HG02870 (cell line): ENCODE measurements around the gene GRID1.
A peak's percentile ranks its signal among the peaks of the same experiment; 100 is the strongest.

Experiments used
- ATAC-seq: cut with Tn5 transposase; IDR thresholded peaks from one replicate; pipeline ENCODE4 v1.9.1; 2021; ENCODE audit warnings: mild to moderate bottlenecking, moderate library complexity; ENCODE audit not compliant: unreplicated experiment

The GRID1 gene

GRCh38 chr10:86197166-86197790, 169.3 kb downstream of the GRID1 start:
- no peak for ATAC-seq

DNA sequence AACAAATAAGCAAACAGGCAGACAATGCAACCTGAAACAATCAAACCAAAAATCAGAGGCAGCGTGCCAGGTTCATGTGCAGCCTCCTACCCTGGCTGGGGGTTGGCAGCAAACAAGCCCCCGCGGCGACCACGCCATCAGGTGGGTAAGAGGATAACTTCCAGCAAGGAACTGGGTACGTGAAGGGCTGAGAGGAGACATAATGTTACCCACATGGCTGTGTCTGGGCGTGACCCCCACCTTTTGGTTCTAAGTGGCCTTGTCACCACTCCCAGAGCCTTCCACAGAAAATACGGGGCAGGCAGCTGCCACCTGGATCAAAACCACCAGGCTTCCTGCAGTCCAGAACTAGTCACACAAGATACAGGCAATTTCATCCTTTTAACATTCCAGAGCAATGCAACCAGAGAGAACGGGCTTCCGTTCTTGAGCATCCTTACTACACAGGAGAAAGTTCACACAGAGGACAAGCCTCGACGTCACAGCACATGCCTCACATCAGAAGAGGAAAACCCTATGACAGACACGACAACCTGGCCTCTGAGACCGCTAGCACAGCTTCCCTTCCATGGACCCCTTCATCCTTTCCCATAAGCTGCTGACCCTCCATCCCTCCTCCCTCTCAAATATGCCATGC, 171.0 kb downstream of the GRID1 start:
- ATAC-seq = no peak

- no peak for ATAC-seq
Measured at GRCh38 chr10:86194684-86195083, 171.9 kb downstream of the GRID1 start.

DNA sequence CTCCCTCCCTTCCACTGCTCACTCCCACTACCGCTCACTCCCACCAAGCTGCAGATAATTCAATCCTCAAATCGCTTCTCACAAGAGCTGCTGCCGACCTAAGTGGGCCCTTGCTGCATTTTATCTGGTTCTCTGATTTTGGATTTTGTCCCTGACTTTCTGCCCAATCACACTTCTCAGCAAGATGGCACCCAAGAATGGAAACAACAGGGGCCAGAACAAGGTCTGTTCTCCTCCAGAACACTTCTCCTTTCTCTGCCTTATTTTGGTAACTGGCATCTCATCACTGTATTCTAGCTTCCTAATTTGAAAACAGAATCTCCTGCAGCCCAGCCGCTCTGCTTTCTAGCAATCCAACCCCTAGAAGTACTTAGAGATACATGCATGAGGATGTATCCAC, 172.8 kb downstream of the GRID1 start:
- no peak for ATAC-seq

DNA sequence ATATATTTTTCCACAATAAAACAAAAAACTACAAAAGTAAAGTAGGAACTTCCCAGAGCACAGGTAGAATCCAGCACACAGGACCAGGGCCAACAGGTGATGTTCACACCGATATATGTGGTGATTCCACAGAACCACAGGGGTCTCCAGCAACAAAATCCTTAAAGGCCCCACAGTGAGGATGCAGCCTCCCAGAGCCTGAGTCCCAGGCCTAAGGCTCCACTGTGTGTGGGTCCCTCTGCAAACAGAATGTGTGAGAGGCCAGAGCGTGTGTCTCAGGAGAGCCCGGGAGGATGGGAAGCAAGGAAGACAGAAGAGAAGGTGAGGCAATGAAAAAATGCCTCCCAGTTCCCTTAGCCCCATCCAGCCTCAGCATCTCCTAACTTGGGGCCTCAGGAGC, 173.9 kb downstream of the GRID1 start:
- ATAC-seq = no peak

- ATAC-seq = no peak
Measured at GRCh38 chr10:86192147-86192546, 174.4 kb downstream of the GRID1 start.

DNA sequence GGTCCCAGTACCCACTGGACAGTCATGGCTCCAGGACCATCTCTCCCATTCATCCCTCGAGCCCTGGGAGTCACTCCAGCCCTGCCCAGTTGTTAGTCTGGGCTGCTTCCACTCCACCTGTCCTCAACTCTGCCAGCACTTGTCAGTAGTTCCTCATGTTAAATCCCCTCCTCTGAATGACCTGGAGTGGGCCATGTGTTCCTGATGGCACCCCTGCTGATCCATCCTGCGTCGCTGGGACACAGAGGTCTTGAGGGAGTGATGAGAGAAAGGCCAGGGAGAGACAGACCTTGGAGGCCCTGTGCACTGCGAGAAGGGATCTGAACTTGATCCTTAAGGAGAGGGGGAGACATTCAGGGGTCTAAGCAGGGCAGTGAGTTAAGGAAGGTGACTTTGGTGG, 174.9 kb downstream of the GRID1 start:
- ATAC-seq = no peak

DNA sequence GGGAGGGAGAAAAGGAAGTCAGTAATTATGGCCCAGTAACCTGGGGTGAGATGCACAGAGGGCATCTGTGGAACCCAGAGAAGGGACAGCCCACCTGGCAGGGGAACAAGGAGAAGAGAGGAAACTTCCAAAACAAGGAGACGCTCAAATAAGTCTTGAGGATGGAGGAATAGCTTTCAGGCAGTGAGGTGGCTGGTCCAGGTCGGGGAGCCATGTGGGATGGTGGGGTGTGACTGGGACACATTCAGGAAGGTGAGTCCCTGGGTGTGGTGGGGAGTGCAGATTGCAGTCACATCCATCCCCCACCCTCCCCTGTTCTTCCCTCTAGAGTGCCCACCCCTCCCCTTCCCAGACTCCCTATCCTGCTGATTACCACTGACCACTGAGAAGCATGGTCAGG, 175.4 kb downstream of the GRID1 start:
- ATAC-seq = no peak

GRCh38 chr10:86190291-86190690, 176.3 kb downstream of the GRID1 start:
- no peak for ATAC-seq

DNA sequence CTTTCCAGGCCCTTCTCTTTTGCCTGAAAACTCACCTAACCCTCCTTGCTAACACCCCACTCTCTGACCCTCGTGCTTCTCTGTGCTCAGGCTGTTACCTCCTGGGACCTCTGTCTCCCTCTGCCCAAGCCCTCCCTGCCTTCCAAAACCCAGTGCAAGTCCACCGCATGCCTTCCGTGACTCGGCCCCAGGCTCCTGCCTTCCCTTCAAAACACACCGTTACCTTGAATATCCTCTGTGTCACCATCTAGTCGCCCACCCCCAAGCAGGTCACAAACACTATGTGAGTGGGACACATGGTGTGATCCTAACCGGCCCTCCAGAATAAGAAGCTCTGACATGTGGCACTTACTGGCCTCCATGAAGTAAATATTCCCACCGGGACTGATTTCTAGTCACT, 176.7 kb downstream of the GRID1 start:
- no peak for ATAC-seq

- ATAC-seq = no peak
Measured at GRCh38 chr10:86188796-86189558, 177.6 kb downstream of the GRID1 start.

- ATAC-seq = no peak
Measured at GRCh38 chr10:86188326-86188725, 178.3 kb downstream of the GRID1 start.

GRCh38 chr10:86187499-86188239, 178.9 kb downstream of the GRID1 start:
- no peak for ATAC-seq

GRCh38 chr10:86186633-86187032, 180.0 kb downstream of the GRID1 start:
- no peak for ATAC-seq

GRCh38 chr10:86182595-86182994, 184.0 kb downstream of the GRID1 start:
- no peak for ATAC-seq

DNA sequence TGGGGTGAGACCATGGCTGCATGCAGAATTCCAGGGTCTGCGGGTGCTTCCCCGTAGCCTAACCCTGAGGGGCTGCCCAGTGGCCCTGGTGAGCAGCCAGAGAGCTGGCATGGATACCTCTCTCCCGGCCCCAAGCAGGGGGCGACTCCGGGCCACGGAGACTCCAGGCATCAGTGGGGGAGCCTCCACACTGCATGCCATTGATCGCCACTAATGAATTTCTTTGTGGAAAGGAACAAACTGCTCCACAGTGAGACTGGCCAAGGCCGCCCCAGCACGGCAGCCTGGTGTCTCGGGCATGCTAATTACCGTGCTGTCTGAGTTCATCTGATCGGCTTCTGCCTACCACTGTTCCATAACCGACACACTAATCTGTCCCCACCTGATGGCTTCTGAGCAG, 184.4 kb downstream of the GRID1 start:
- no peak for ATAC-seq

- no peak for ATAC-seq
Measured at GRCh38 chr10:86180861-86181260, 185.7 kb downstream of the GRID1 start.

DNA sequence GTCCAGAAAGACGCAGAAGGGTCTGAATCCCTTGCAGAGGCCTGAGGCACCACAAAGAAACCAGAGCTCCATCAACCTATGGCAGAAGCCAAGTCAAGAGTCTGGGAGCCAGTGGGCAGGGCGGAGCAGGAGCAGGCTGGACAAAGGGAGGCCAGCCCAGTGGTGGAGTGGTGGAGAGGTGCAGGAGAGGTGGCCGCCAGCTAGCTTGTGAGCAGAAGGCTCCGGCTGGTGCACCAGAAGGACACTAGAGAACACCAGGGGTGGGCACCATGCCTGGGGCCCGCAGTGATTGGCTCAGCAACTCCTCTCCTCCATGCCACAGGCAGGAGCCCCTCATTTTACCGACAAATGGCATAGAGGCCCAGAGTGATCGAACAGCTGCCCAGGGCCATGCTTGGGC, 186.6 kb downstream of the GRID1 start:
- ATAC-seq = no peak

- no peak for ATAC-seq
Measured at GRCh38 chr10:86179153-86179524, 187.5 kb downstream of the GRID1 start.

GRCh38 chr10:86178401-86179152, 188.0 kb downstream of the GRID1 start:
- ATAC-seq = peak; percentile 61
